AG08395 (cell line): Measurements from ENCODE around the gene PSTPIP1.

Experiments used
- DNase-seq: peaks from one replicate; pipeline ENCODE4 v3.0.0; 2012; ENCODE audit warnings: mixed read lengths, low spot score

PSTPIP1 gene

DNA sequence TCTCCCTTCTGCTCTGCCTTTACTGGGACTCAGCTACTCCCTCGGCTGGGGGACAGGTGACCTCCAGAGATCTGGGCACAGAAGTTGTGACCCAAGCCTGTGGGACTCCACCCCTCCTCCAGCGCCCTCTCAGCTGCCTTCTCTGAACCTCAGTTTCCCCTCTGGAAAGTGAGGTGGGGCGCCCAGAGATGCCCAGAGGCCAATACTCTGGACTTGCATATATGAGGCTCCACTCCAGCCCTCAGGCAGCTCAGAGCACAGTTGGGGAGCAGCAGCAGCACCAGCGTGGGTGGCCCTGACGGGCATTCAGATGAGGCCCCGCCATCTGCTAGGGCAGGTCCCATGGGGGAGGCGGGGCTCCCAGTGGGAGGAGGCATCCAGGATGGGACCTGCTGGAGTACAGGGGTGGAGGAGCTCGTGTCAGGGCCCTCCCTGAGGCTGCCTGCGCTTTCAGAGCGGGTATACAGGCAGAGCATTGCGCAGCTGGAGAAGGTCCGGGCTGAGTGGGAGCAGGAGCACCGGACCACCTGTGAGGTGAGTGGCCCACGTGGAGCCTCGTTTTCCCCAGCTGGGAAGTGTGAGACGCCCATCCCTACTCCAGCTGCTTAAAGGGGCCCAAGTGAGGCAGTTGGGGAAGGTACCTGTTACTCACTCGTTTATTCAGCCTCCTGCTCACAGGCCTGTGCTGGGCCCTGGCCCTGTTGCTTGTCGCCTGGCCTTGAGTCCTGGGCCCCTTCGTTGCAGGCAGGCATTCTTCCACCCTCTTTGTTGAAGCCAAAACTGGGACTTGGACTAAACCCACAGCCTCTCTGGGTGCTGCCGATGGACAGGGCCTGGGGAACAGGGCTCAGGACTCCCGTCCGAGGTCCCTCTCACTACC, 35.4 kb downstream of the PSTPIP1 start:
- DNase-seq: no peak

DNA sequence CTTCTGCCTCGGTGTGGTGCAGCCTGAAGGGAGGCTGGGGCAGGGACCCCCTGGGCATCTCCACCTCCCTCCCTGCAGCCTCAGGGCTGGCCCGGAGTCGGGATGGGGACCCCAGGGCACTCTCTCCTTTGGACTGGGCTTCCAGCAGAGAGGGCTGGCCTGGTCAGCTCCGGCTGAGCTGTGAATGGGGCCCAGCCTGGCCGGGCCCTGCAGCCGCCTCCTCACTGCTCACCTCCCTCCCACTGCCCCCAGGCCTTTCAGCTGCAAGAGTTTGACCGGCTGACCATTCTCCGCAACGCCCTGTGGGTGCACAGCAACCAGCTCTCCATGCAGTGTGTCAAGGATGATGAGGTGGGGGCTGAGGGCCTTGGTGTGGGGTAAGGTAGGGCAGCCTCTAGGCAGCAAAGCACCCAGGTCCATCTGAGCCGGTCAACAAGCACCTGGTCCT, 36.0 kb downstream of the PSTPIP1 start:
- no peak for DNase-seq

GRCh38 chr15:77031376-77032050, 36.6 kb downstream of the PSTPIP1 start:
- DNase-seq: no peak

DNA sequence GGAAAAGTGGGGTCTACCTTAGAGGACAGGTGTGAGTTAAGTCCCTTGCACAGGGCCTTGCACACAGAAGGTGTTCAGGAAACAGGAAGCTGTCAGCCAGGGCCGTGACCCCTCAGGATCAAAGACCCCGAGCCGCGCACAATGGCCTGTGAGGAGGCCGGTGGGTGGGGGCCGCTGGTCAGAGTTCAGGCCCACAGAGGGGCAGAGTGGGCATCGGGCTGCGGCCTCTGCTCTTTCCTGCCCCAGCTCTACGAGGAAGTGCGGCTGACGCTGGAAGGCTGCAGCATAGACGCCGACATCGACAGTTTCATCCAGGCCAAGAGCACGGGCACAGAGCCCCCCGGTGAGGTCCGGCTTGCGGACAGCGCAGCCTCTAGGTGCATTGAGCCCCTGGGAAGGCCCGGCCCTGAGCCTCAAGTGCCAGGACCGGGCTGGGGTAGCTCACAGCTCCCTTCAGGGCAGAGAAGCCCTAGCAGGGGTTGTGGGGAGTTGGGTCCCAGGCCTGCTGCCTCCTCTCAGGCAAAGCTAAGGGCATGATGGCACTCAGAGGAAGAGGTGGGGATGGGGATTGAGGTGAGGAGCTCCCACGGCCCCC, 37.2 kb downstream of the PSTPIP1 start:
- no peak for DNase-seq

GRCh38 chr15:77032647-77033416, 37.9 kb downstream of the PSTPIP1 start:
- DNase-seq: no peak

GRCh38 chr15:77033417-77033728, 38.4 kb downstream of the PSTPIP1 start:
- DNase-seq: no peak

GRCh38 chr15:77033729-77034671, 39.1 kb downstream of the PSTPIP1 start:
- no peak for DNase-seq

- peak; percentile 37 for DNase-seq
Observed at GRCh38 chr15:77034695-77035489, 40.0 kb downstream of the PSTPIP1 start.

- no peak for DNase-seq
Observed at GRCh38 chr15:77035584-77035983, 40.7 kb downstream of the PSTPIP1 start.

GRCh38 chr15:77035999-77036471, 41.1 kb downstream of the PSTPIP1 start:
- no peak for DNase-seq

- DNase-seq: no peak
Observed at GRCh38 chr15:77036537-77037387, 41.8 kb downstream of the PSTPIP1 start.

GRCh38 chr15:77037388-77038209, 42.7 kb downstream of the PSTPIP1 start:
- no peak for DNase-seq

DNA sequence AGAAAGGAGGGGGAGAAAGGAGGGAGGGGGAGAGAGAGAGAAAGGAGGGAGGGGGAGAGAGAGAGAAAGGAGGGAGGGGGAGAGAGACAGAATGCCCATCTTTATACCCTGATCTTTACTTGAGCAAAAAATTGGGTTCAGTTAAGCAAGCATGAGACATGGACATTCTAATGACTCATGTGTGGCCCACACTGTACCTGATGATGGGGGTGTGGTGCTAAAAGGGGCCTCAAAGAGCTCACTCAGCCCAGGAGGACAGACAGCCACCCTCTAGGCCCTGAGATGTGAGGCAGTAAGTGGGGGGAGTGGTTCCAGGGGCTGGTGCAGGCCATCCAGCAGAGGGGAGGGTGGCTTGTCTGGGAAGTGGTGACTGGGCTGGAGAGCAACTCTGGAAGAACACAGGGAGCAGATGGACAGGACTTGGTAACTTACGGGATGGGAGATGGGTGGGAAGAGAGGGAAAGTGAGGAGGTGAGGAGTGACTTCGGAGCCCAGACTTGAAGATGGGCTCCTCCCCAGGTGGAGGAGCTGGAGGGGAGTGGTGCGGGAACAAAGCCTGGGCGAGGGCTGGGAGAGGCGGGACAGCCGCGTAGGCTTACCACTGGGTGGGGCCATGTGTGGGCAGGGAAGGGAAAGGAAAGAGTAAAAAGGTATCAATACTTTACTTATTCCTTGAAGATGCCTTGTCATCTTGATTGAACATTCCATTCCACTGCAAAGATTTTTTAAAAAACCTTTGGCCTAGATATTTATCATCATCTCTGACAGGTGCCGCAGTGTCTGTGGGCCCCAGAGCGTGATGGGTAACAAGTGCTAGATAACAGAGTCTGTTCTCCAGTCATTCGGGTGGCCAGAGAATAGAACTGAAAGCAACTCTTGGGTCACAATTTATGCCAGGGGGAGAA, 43.6 kb downstream of the PSTPIP1 start:
- DNase-seq: peak; percentile 10

DNA sequence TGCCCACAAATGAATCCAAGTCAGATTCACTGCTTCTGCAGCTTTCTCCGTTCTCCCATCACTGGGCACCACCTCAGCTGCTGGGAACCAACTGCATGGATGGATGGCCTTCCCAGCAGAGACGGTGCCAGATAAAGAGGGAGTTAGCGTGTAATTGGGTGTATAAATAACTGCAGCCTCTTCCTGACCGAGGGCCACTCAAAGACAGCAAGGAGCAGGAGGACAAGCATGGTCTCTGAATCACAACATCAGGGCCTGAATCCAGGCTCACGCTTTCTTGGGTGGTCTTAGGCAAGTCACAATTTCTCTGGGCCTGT, 44.2 kb downstream of the PSTPIP1 start:
- no peak for DNase-seq

GRCh38 chr15:77039848-77040247, 44.9 kb downstream of the PSTPIP1 start:
- DNase-seq: no peak

GRCh38 chr15:77040673-77041072, 45.7 kb downstream of the PSTPIP1 start:
- DNase-seq: no peak

DNA sequence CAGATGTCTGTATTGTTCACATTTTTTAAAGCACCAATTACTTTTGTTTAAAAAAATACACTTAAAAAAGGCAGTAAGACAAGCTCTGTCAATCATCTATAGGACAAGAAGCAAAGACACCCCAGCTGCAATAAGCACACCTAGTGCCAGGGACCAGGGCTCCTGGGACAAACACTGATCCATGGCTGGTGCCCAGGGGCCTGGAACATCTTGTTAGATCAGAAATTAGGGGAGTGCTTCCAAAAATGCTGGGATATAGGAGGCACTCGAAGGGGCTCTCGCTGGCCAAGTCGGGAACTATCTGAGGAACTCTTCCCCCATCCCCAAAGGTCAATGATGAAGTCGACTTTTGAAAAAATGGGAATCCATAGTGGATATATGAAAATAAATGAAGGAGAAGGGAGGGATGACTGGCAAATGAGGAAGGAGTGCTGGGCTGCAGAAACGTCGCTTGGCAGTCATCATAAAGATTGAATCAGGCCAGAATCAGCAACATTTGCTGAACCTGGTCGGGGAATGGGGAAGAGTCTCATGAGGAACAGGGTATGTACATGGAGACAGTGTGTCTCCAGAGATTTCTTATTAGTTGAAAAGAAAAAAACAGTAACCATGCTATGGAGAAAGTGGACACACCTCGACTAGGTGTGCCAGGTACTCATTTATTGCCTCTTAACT, 47.5 kb downstream of the PSTPIP1 start:
- DNase-seq: no peak
